HG02759 (cell line): ENCODE results near the gene NEUROD1.

Experiments used
- ATAC-seq: cut with Tn5 transposase; IDR thresholded peaks from one replicate; pipeline ENCODE4 v1.9.1; 2021; ENCODE audit warnings: mild to moderate bottlenecking, moderate library complexity; ENCODE audit not compliant: unreplicated experiment

Gene NEUROD1

DNA sequence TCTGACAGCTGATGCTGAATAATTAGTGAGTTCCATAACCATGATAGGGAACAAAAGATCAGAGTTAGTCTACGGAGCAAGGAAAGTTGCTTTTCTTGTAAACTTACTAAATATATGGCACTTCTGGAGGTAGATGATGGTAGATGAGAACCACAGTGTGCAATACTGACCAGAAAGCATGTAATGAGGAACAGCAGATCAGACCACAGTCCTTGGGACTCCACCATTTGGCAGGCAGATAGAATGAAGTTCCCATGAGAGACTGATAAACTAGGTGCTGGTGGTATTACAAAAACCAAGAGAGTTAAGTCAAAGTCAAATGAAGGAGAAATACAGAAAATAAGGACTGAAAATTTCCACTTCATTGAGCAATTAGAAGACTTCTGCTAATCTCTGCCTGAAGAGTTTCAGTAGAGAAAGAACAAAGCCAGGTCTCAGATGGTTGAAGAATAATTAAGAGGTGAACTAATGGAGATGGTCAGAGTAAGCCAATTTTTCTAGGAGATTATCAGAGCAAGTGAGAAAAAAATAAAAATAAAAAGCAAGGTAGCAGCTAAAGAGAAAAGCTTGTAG is 33.8 kb downstream of the NEUROD1 start:
- ATAC-seq, result peak; percentile 65

- ATAC-seq, result no peak
Measured at GRCh38 chr2:181643151-181643550, 37.2 kb downstream of the NEUROD1 start.

GRCh38 chr2:181642086-181642485 is 38.2 kb downstream of the NEUROD1 start:
- ATAC-seq, result no peak

DNA sequence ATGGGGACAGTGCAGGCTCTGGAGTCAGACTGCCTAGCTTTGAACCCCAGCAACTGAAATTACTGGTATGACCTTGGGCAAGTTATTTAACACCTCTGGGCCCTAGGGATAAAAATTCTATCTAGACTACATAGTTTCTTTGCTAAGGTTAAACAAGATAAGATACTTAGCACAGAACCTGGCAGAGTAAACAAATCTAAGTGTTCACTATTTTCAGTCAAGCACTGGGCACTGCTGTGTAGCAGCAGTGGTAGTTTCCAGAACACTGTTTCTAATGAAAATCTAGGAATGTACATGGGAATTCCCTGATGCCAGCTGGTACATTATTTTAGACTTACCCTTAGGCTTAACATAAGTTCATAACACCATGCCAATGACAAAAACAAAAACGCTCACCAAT is 40.6 kb downstream of the NEUROD1 start:
- ATAC-seq, result no peak

- peak; percentile 90 for ATAC-seq
Measured at GRCh38 chr2:181632733-181633401, 47.5 kb downstream of the NEUROD1 start.

GRCh38 chr2:181628590-181629585 is 51.4 kb downstream of the NEUROD1 start:
- no peak for ATAC-seq

DNA sequence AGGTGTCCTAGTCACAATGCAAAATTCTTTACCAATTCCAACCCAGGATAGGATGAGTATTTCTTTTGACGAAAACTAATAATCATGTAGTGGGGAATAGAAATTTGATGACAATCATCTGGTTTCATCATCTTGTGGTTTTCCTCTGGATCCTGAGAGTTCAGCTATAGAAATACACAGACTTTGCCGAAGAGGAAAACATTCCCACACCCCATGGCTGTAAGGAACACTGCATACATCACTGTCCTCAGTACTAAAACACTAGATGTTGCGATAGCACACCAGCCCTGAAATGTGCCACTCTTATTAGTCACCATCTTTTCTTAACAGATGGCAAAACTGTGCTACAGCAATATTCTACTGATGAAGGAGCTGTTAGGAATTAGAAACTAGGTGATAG is 52.8 kb downstream of the NEUROD1 start:
- ATAC-seq, result no peak

DNA sequence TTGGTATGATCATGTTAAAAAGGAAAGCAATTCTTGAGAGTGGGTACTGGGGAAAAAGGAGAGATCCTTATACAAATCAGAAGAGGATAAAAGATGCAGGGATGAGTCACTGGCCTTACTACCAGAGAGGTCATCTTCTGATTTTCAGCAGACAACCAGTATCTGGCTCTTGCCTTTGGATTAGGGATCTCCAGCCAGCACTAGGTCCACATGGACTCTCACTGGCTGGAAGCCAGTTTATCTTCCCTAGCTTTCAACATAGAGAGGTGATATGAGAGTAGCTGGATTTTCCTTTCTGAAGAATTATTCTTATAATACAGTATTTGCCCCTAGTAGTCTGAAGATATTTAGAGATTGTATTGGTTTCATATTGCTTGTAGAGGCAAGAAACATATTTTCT is 53.6 kb downstream of the NEUROD1 start:
- no peak for ATAC-seq
